GM23338 (cell line): ENCODE results near the gene HAPLN2. TPM values are rescaled to one million over a fixed set of nuclear protein-coding genes. Genes with fewer than 3 reads are reported as not detected.

ENCODE experiments used
- ATAC-seq: fragments of 200-7000 bp; cut with Tn5 transposase; 3 replicates; pipeline ENCODE4 v1.9.1; 2020
- DNase-seq: peaks from one replicate; pipeline ENCODE4 v3.0.0-alpha.2; 2015; ENCODE audit warnings: low spot score
- H2AFZ ChIP-seq: fragments of 200-600 bp; sonication (generic); 2 replicates; pipeline ENCODE4 v1.8.0; 2016; ENCODE audit warnings: antibody characterized with exemption, mild to moderate bottlenecking, moderate library complexity
- H3F3A ChIP-seq: fragments of 200-600 bp; sonication (generic); replicated peaks from 2 replicates; pipeline ENCODE4 v1.8.0; 2017; ENCODE audit warnings: antibody characterized with exemption, mixed run types, low read depth
- H3K27ac ChIP-seq: fragments of 200-600 bp; sonication (generic); 2 replicates; pipeline ENCODE4 v1.6.1; 2016; ENCODE audit warnings: low read depth
- H3K27me3 ChIP-seq: fragments of 200-600 bp; sonication (generic); 2 replicates; pipeline ENCODE4 v1.8.0; 2016; ENCODE audit warnings: mild to moderate bottlenecking, mixed run types, moderate library complexity; ENCODE audit not compliant: insufficient read depth
- H3K36me3 ChIP-seq: fragments of 200-600 bp; sonication (generic); 2 replicates; pipeline ENCODE4 v1.8.0; 2016; ENCODE audit warnings: mild to moderate bottlenecking; ENCODE audit not compliant: insufficient read depth
- H3K4me1 ChIP-seq: fragments of 200-600 bp; sonication (generic); 2 replicates; pipeline ENCODE4 v1.8.0; 2016; ENCODE audit warnings: mild to moderate bottlenecking, moderate library complexity; ENCODE audit not compliant: insufficient read depth
- H3K4me2 ChIP-seq: fragments of 200-600 bp; sonication (generic); 2 replicates; pipeline ENCODE4 v1.7.1; 2017; ENCODE audit warnings: mixed run types
- H3K4me3 ChIP-seq: fragments of 200-600 bp; sonication (generic); 2 replicates; pipeline ENCODE4 v1.6.1; 2016; ENCODE audit warnings: mixed run types
- H3K79me2 ChIP-seq: fragments of 200-600 bp; sonication (generic); replicated peaks from 2 replicates; pipeline ENCODE4 v1.8.0; 2017; ENCODE audit warnings: mild to moderate bottlenecking; ENCODE audit not compliant: insufficient read depth
- H3K9me2 ChIP-seq: fragments of 200-600 bp; sonication (generic); 2 replicates; pipeline ENCODE4 v1.8.0; 2017; ENCODE audit not compliant: insufficient read depth
- H4K20me1 ChIP-seq: fragments of 200-600 bp; sonication (generic); replicated peaks from 2 replicates; pipeline ENCODE4 v1.8.0; 2017; ENCODE audit warnings: mild to moderate bottlenecking; ENCODE audit not compliant: insufficient read depth
- H3K27ac Mint-ChIP-seq: 2 replicates; pipeline ENCODE4 v1.8.0; 2020; ENCODE audit warnings: inconsistent platforms, mild to moderate bottlenecking, moderate library complexity, mixed read lengths
- H3K27me3 Mint-ChIP-seq: 3 replicates; pipeline ENCODE4 v1.8.0; 2022; ENCODE audit warnings: low read depth, mild to moderate bottlenecking, moderate library complexity, mixed read lengths, inconsistent platforms; ENCODE audit not compliant: insufficient read depth, poor library complexity
- H3K36me3 Mint-ChIP-seq: 3 replicates; pipeline ENCODE4 v1.8.0; 2021; ENCODE audit warnings: low read depth, mild to moderate bottlenecking, inconsistent platforms, moderate library complexity, mixed read lengths
- H3K4me1 Mint-ChIP-seq: 3 replicates; pipeline ENCODE4 v1.8.0; 2020; ENCODE audit warnings: mild to moderate bottlenecking, inconsistent platforms, mixed read lengths
- H3K4me3 Mint-ChIP-seq: 3 replicates; pipeline ENCODE4 v1.8.0; 2021; ENCODE audit warnings: moderate library complexity, mild to moderate bottlenecking, inconsistent platforms, mixed read lengths
- H3K9me3 Mint-ChIP-seq: 3 replicates; pipeline ENCODE4 v1.8.0; 2020; ENCODE audit warnings: moderate library complexity, mild to moderate bottlenecking, inconsistent platforms, mixed read lengths
- CREB1 ChIP-seq: fragments of 250-450 bp; sonication (Bioruptor Pico); IDR thresholded peaks from 2 replicates; pipeline ENCODE4 v1.5.0; 2020; ENCODE audit warnings: low read depth, mild to moderate bottlenecking, moderate library complexity
- CTCF ChIP-seq, 2 experiments: fragments of 200-600 bp in 1 of 2; sonication (generic) in 1 of 2; conservative IDR thresholded peaks; 2 replicates each; pipeline versions ENCODE4 v1.5.1 to v1.6.1; 2016 to 2017; ENCODE audit warnings: antibody characterized with exemption in 2 of 2, low read depth in 2 of 2, mild to moderate bottlenecking in 2 of 2, moderate library complexity in 1 of 2
- ETS1 ChIP-seq: IDR thresholded peaks from 2 replicates; pipeline ENCODE4 v1.6.1; 2016; ENCODE audit warnings: antibody characterized with exemption
- EZH2 ChIP-seq: fragments of 200-600 bp; sonication (generic); IDR thresholded peaks from one replicate; pipeline ENCODE4 v1.8.0; 2017; ENCODE audit warnings: antibody characterized with exemption, mild to moderate bottlenecking, low read depth; ENCODE audit not compliant: unreplicated experiment
- EZH2phosphoT487 ChIP-seq: fragments of 200-600 bp; sonication (generic); IDR thresholded peaks from one replicate; pipeline ENCODE4 v1.8.1; 2018; ENCODE audit warnings: antibody characterized with exemption; ENCODE audit not compliant: unreplicated experiment
- JUNB ChIP-seq: IDR thresholded peaks from one replicate; pipeline ENCODE4 v1.6.1; 2016; ENCODE audit warnings: antibody characterized with exemption; ENCODE audit not compliant: unreplicated experiment
- NANOG ChIP-seq: IDR thresholded peaks from 2 replicates; pipeline ENCODE4 v1.6.1; 2016; ENCODE audit warnings: antibody characterized with exemption, borderline replicate concordance
- POLR2AphosphoS5 ChIP-seq: IDR thresholded peaks from 2 replicates; pipeline ENCODE4 v1.6.1; 2016; ENCODE audit warnings: antibody characterized with exemption, low read depth
- REST ChIP-seq: IDR thresholded peaks from one replicate; pipeline ENCODE4 v1.6.1; 2018; ENCODE audit warnings: antibody characterized with exemption; ENCODE audit not compliant: unreplicated experiment
- STAT1 ChIP-seq: IDR thresholded peaks from one replicate; pipeline ENCODE4 v1.6.1; 2016; ENCODE audit warnings: antibody characterized with exemption; ENCODE audit not compliant: unreplicated experiment
- ZNF114 ChIP-seq: fragments of 250-450 bp; sonication (Bioruptor Pico); IDR thresholded peaks from 2 replicates; pipeline ENCODE4 v1.5.0; 2020; ENCODE audit warnings: mild to moderate bottlenecking, moderate library complexity
- ZNF331 ChIP-seq: fragments of 250-450 bp; sonication (Bioruptor Pico); IDR thresholded peaks from 2 replicates; pipeline ENCODE4 v1.5.0; 2020; ENCODE audit warnings: low read depth, mild to moderate bottlenecking, moderate library complexity
- polyA plus RNA-seq: library from polyadenylated mRNA; unstranded; fragments of >200 nt; fragmentation: Nextera tagmentation; extraction: Ambion mirVana; gene quantifications from 2 replicates; pipeline ENCODE4 v1.2.1, GENCODE V29; 2016
- total RNA-seq: library from RNA; depleted of rRNA; stranded (reverse); fragments of >200 nt; shearing (Covaris generic); gene quantifications from 2 replicates; pipeline ENCODE4 v1.2.3, GENCODE V29; 2014

Gene HAPLN2
- total and polyA plus RNA-seq, 2 experiments from 2014 or later, result 0.53 TPM; not detected in 1

- Histone ChIP-seq H3K4me3 (no peak overlapping the region), H3K36me3 (no peaks in the 10 kb centered on the region), H3K79me2 (no peaks in the 10 kb centered on the region), H3K9me2 (no peaks in the 10 kb centered on the region), H3F3A (peaks cover 12% of the 10 kb centered on the region; the same call in 1 of the 2 replicates), H3K27ac (no peak overlapping the region), H3K4me2 (no peak overlapping the region), H3K27me3 (peaks cover 100% of the 10 kb centered on the region), H3K4me1 (peaks cover 13% of the 10 kb centered on the region), H4K20me1 (peaks cover 3% of the 10 kb centered on the region; the same call in 1 of the 2 replicates), H2AFZ (no peak overlapping the region)
- H3K9me3 Mint-ChIP-seq, result no peaks in the 10 kb centered on the region
- no peak overlapping the region; the same call in 2 of the 3 replicates for H3K4me3 Mint-ChIP-seq
- no peak for ATAC-seq
- H3K4me1 Mint-ChIP-seq, result peaks cover 32% of the 10 kb centered on the region
- no peak overlapping the region for H3K27ac Mint-ChIP-seq
- peaks cover 61% of the 10 kb centered on the region for H3K27me3 Mint-ChIP-seq
- no peak for DNase-seq
- H3K36me3 Mint-ChIP-seq, result no peaks in the 10 kb centered on the region; the same call in 2 of the 3 replicates
- no peak for TF ChIP-seq STAT1
- no peak for TF ChIP-seq JUNB
- no peak for TF ChIP-seq REST
Observed at GRCh38 chr1:156644640-156645039, 25.4 kb downstream of the HAPLN2 start.

- no peak overlapping the region for H3K4me2 ChIP-seq
- H3K4me3 ChIP-seq, result no peak overlapping the region
- no peaks in the 10 kb centered on the region for H3K36me3 ChIP-seq
- peaks cover 3% of the 10 kb centered on the region; the same call in 1 of the 2 replicates for H4K20me1 ChIP-seq
- peaks cover 58% of the 10 kb centered on the region for H3K27me3 Mint-ChIP-seq
- peaks cover 12% of the 10 kb centered on the region; the same call in 1 of the 2 replicates for H3F3A ChIP-seq
- DNase-seq (no peak), ATAC-seq (no peak)
- no peak overlapping the region for H2AFZ ChIP-seq
- no peak overlapping the region for H3K27ac ChIP-seq
- H3K27me3 ChIP-seq, result peaks cover 100% of the 10 kb centered on the region
- H3K4me1 Mint-ChIP-seq, result peaks cover 29% of the 10 kb centered on the region
- H3K36me3 Mint-ChIP-seq, result no peaks in the 10 kb centered on the region; the same call in 2 of the 3 replicates
- peaks cover 13% of the 10 kb centered on the region for H3K4me1 ChIP-seq
- no peaks in the 10 kb centered on the region for H3K79me2 ChIP-seq
- H3K9me2 ChIP-seq, result no peaks in the 10 kb centered on the region
- H3K9me3 Mint-ChIP-seq, result no peaks in the 10 kb centered on the region
- no peak overlapping the region; the same call in 2 of the 3 replicates for H3K4me3 Mint-ChIP-seq
- H3K27ac Mint-ChIP-seq, result no peak overlapping the region
- TF ChIP-seq ZNF114 (no peak), ZNF331 (CRISPR knock-in tag) (no peak), POLR2AphosphoS5 (no peak), EZH2phosphoT487 (no peak), REST (no peak), CTCF (conservative IDR thresholded peaks at IDR 0.05; ENCODE audit: low read depth in 2 of 2) (no peak), EZH2 (no peak), JUNB (no peak), CREB1 (CRISPR knock-in tag) (no peak), NANOG (no peak), ETS1 (no peak), STAT1 (no peak)
Observed at GRCh38 chr1:156645056-156645455, 25.8 kb downstream of the HAPLN2 start.
